ENCODE results near the gene LEPROT.

DNA sequence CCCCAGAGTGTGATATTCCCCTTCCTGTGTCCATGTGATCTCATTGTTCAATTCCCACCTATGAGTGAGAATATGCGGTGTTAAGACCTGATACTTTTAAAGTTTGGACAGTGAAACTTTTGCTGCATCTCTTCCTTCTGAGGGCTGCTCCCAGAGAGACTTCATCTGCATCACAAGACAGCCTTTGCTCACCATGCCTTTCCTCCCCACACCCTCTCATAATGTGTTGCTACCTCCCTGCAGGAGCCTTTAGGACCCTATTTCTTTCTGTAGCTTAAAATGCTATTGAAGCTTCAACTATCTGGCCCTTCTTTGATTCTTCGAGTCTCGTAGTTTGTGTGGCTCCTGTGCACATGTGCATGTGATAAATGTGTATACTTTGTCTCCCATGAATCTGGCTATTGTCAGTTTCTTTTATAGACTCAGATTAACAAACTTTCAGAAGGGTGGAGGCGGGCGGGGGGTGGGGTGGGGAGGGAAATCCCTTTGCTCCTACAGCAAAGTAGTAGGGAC lies 23.7 kb downstream of the LEPROT start:
- TF ChIP-seq REST (IDR thresholded peaks at IDR 0.05; ENCODE audit: insufficient read depth in 1 of 2, low read depth in 2 of 2, low read length in 2 of 2): no peak
- no peak for TF ChIP-seq POLR2AphosphoS5 (IDR thresholded peaks at IDR 0.05; ENCODE audit: low read depth, low read length)

All from PFSK-1 (cell line).